ENCODE data around the gene CASP6. TPM values are rescaled to one million over a fixed set of nuclear protein-coding genes. Genes with fewer than 3 reads are reported as not detected.

Gene CASP6
- total RNA-seq, 1 donor from 2014 or later = 15.0 TPM

GRCh38 chr4:109662771-109663170 is 40.5 kb downstream of the CASP6 start:
- TF ChIP-seq, protein P1, sequence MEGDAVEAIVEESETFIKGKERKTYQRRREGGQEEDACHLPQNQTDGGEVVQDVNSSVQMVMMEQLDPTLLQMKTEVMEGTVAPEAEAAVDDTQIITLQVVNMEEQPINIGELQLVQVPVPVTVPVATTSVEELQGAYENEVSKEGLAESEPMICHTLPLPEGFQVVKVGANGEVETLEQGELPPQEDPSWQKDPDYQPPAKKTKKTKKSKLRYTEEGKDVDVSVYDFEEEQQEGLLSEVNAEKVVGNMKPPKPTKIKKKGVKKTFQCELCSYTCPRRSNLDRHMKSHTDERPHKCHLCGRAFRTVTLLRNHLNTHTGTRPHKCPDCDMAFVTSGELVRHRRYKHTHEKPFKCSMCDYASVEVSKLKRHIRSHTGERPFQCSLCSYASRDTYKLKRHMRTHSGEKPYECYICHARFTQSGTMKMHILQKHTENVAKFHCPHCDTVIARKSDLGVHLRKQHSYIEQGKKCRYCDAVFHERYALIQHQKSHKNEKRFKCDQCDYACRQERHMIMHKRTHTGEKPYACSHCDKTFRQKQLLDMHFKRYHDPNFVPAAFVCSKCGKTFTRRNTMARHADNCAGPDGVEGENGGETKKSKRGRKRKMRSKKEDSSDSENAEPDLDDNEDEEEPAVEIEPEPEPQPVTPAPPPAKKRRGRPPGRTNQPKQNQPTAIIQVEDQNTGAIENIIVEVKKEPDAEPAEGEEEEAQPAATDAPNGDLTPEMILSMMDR (IDR thresholded peaks at IDR 0.05; ENCODE audit: partially characterized antibody, unreplicated experiment) = no peak
- H3K27ac Mint-ChIP-seq (ENCODE audit: unreplicated experiment) = no peak overlapping the region
- H3K9me3 Mint-ChIP-seq (ENCODE audit: unreplicated experiment) = no peaks in the 10 kb centered on the region
- H3K27me3 Mint-ChIP-seq (ENCODE audit: unreplicated experiment) = no peaks in the 10 kb centered on the region
- no peaks in the 10 kb centered on the region for H3K36me3 Mint-ChIP-seq (ENCODE audit: unreplicated experiment)
- DNase-seq = no peak
- H3K4me3 Mint-ChIP-seq (ENCODE audit: unreplicated experiment) = no peak overlapping the region
- H3K4me1 Mint-ChIP-seq (ENCODE audit: low read depth, unreplicated experiment) = no peaks in the 10 kb centered on the region

DNA sequence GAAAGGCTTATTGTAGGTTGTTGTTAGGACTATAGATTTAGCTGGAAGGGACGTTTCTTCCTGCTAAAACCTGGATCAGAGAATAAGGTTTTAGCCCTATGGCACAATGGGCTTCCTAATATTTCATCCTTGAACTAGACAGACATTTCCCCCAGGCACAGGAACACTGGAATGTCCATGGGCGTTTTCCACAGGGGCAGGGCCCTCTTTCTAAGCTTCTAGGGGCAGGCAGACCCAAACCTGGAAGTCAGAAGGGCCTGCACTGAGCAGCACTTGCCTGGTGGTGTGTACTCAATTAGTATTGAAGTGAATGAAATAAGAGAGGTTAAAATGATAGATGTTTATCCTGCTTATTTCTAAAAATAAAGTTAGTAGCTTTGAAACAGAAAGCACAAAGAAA is 41.1 kb downstream of the CASP6 start:
- H3K4me3 Mint-ChIP-seq (ENCODE audit: unreplicated experiment) = no peak overlapping the region
- no peaks in the 10 kb centered on the region for H3K9me3 Mint-ChIP-seq (ENCODE audit: unreplicated experiment)
- TF ChIP-seq, protein P1 (IDR thresholded peaks at IDR 0.05; ENCODE audit: partially characterized antibody, unreplicated experiment) = no peak
- H3K27ac Mint-ChIP-seq (ENCODE audit: unreplicated experiment) = no peak overlapping the region
- no peaks in the 10 kb centered on the region for H3K27me3 Mint-ChIP-seq (ENCODE audit: unreplicated experiment)
- no peaks in the 10 kb centered on the region for H3K36me3 Mint-ChIP-seq (ENCODE audit: unreplicated experiment)
- H3K4me1 Mint-ChIP-seq (ENCODE audit: low read depth, unreplicated experiment) = no peaks in the 10 kb centered on the region
- DNase-seq = no peak

- Mint-ChIP-seq H3K4me1 (ENCODE audit: low read depth, unreplicated experiment) (no peaks in the 10 kb centered on the region), H3K9me3 (ENCODE audit: unreplicated experiment) (no peaks in the 10 kb centered on the region), H3K27me3 (ENCODE audit: unreplicated experiment) (no peaks in the 10 kb centered on the region), H3K4me3 (ENCODE audit: unreplicated experiment) (no peak overlapping the region), H3K36me3 (ENCODE audit: unreplicated experiment) (no peaks in the 10 kb centered on the region), H3K27ac (ENCODE audit: unreplicated experiment) (no peak overlapping the region)
- DNase-seq = no peak
- TF ChIP-seq, protein P1 (IDR thresholded peaks at IDR 0.05; ENCODE audit: partially characterized antibody, unreplicated experiment) = no peak
Measured at GRCh38 chr4:109658871-109659410, 44.3 kb downstream of the CASP6 start.

- no peaks in the 10 kb centered on the region for H3K4me1 Mint-ChIP-seq (ENCODE audit: low read depth, unreplicated experiment)
- H3K27me3 Mint-ChIP-seq (ENCODE audit: unreplicated experiment) = no peaks in the 10 kb centered on the region
- H3K27ac Mint-ChIP-seq (ENCODE audit: unreplicated experiment) = no peak overlapping the region
- no peak overlapping the region for H3K4me3 Mint-ChIP-seq (ENCODE audit: unreplicated experiment)
- H3K9me3 Mint-ChIP-seq (ENCODE audit: unreplicated experiment) = no peaks in the 10 kb centered on the region
- no peaks in the 10 kb centered on the region for H3K36me3 Mint-ChIP-seq (ENCODE audit: unreplicated experiment)
- TF ChIP-seq, protein P1 (IDR thresholded peaks at IDR 0.05; ENCODE audit: partially characterized antibody, unreplicated experiment) = no peak
- no peak for DNase-seq
Measured at GRCh38 chr4:109657854-109658418, 45.3 kb downstream of the CASP6 start.

DNA sequence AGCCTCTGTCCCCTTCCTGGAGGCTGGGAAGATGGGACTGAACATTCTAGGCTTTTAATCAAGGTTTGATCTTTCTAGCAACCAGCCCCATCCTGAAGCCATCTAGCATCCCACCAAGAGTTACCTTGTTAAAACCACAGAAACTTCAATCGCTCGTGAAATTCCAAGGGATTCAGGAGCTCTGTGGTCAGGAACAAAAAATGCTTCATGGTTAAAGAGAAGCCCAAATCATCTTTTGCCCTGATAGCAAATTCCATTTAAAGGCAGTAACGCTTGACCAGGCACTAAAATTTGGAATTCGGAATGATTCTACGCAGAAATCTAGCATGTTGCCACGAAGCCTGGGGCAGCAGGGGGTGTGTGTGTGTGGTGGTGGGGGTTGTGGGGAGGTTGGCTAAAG is 47.8 kb downstream of the CASP6 start:
- no peaks in the 10 kb centered on the region for H3K27me3 Mint-ChIP-seq (ENCODE audit: unreplicated experiment)
- H3K4me1 Mint-ChIP-seq (ENCODE audit: low read depth, unreplicated experiment) = no peaks in the 10 kb centered on the region
- H3K27ac Mint-ChIP-seq (ENCODE audit: unreplicated experiment) = no peak overlapping the region
- TF ChIP-seq, protein P1 (IDR thresholded peaks at IDR 0.05; ENCODE audit: partially characterized antibody, unreplicated experiment) = no peak
- H3K4me3 Mint-ChIP-seq (ENCODE audit: unreplicated experiment) = no peak overlapping the region
- H3K36me3 Mint-ChIP-seq (ENCODE audit: unreplicated experiment) = no peaks in the 10 kb centered on the region
- no peak for DNase-seq
- H3K9me3 Mint-ChIP-seq (ENCODE audit: unreplicated experiment) = no peaks in the 10 kb centered on the region

All from glutamatergic neuron (in vitro differentiated cells).